ENCODE results near the gene KRT2.

- TF ChIP-seq CTCF (IDR thresholded peaks at IDR 0.05), result no peak
- no peak for TF ChIP-seq EZH2 (IDR thresholded peaks at IDR 0.05; ENCODE audit: borderline replicate concordance, insufficient read depth, low read depth, low read length, poor library complexity, severe bottlenecking)
Measured at GRCh38 chr12:52701281-52701680, 49.3 kb upstream of the KRT2 start.

Measured in B cell (primary cell).